Hematopoietic multipotent progenitor cell (in vitro differentiated cells): Measurements from ENCODE around the gene MAPKAPK5. TPM values are rescaled to one million over a fixed set of nuclear protein-coding genes. Genes with fewer than 3 reads are reported as not detected.

Source experiments
- small RNA-seq: library from RNA; depleted of rRNA; stranded (forward); fragments of <200 nt; gene quantifications from one replicate; pipeline ENCODE3, GENCODE V24; 2012
- total RNA-seq: library from RNA; depleted of rRNA; stranded (reverse); fragments of >200 nt; gene quantifications from one replicate; pipeline ENCODE4 v1.2.3, GENCODE V29; 2012

MAPKAPK5 gene
- total RNA-seq, 1 donor, result 25.9 TPM

Small RNA genes within 50 kb of the gene (small RNA-seq; reads per million reads assigned to genes)
- gene MIR6761, result not detected

Other genes with a start within 250 kb of the MAPKAPK5 start
- 32.3 TPM for gene ATXN2, start 242.9 kb upstream of the MAPKAPK5 start, total RNA-seq
- 19.9 TPM for gene BRAP, start 156.3 kb upstream of the MAPKAPK5 start, total RNA-seq
- 27.5 TPM for gene ACAD10, start 156.2 kb upstream of the MAPKAPK5 start, total RNA-seq
- gene ALDH2, start 75.3 kb upstream of the MAPKAPK5 start, total RNA-seq, result 35.3 TPM
- gene TMEM116, start 170.9 kb downstream of the MAPKAPK5 start, total RNA-seq, result 7.3 TPM
- gene ERP29, start 171.2 kb downstream of the MAPKAPK5 start, total RNA-seq, result 79.4 TPM